Measurements from ENCODE around the gene OBSL1. TPM values are rescaled to one million over a fixed set of nuclear protein-coding genes. Genes with fewer than 3 reads are reported as not detected.

The OBSL1 gene
- total RNA-seq, 1 experiment from 2014 or later, result 23.1 TPM

GRCh38 chr2:219530048-219530963 is 41.0 kb downstream of the OBSL1 start:
- BruUV-seq (replicated peaks), result no TSS peak
- intact Hi-C loops (cut with micrococcal nuclease; ENCODE audit: unreplicated experiment), result loop anchor here (1.0 kb wide), 3 partner anchors 35 to 127 kb away; no protein-coding TSS in a partner anchor
- Histone ChIP-seq H3K4me1 (ENCODE audit: insufficient read depth, low read length, poor library complexity, severe bottlenecking) (peaks cover 3% of the 10 kb centered on the region), H3K9me3 (ENCODE audit: low read depth, low read length, poor library complexity, severe bottlenecking) (no peaks in the 10 kb centered on the region), H3K27ac (ENCODE audit: low read depth, low read length, poor library complexity, severe bottlenecking) (no peak overlapping the region), H3K36me3 (ENCODE audit: insufficient read depth, low read length, poor library complexity, severe bottlenecking) (no peaks in the 10 kb centered on the region), H3K4me3 (ENCODE audit: low read depth, low read length, poor library complexity, severe bottlenecking) (peak overlapping the region; percentile 20), H3K27me3 (replicated peaks; ENCODE audit: insufficient read depth, low read depth, low read length, poor library complexity) (no peaks in the 10 kb centered on the region)
- DNase-seq (ENCODE audit: low spot score), result peak; percentile 91
- POLR2A ChIA-PET (ENCODE audit: low non-redundant PET), result no interaction called here
- CTCF ChIA-PET, result interaction anchor here (0.6 to 3.3 kb wide), 25 partner anchors 9 to 253 kb away, joined by 3 to 101 read pairs (median 5); partner anchors contain the start of genes ASIC4, CHPF, DNPEP and GMPPA
- TF ChIP-seq CTCF (conservative IDR thresholded peaks at IDR 0.05; ENCODE audit: low read depth, low read length) (peak; percentile 95), EZH2 (IDR thresholded peaks at IDR 0.05; ENCODE audit: borderline replicate concordance, low read depth, low read length, poor library complexity, severe bottlenecking) (no peak)

DNA sequence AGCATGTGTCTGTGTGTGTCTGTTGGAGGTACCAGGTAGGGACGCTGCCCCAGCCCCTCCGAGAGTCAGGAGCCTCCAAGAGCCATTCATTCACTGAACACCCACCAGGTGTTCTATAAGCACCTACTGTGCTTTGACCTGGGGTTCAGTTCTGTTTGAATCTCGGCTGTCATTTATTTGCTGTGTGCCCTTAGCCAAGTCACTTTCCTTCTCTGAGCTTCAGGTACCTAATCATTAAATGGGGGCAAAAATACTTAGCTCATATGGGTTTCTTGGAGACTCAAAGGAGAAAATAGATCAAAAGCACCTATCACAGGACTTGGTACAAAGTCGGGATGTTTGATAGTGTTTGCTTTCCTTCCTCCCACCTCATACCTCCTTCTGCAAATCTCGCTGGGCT is 43.9 kb downstream of the OBSL1 start:
- H3K4me1 ChIP-seq (ENCODE audit: insufficient read depth, low read length, poor library complexity, severe bottlenecking), result peaks cover 8% of the 10 kb centered on the region
- no peak overlapping the region for H3K27ac ChIP-seq (ENCODE audit: low read depth, low read length, poor library complexity, severe bottlenecking)
- no peaks in the 10 kb centered on the region for H3K27me3 ChIP-seq (replicated peaks; ENCODE audit: insufficient read depth, low read depth, low read length, poor library complexity)
- H3K9me3 ChIP-seq (ENCODE audit: low read depth, low read length, poor library complexity, severe bottlenecking), result no peaks in the 10 kb centered on the region
- BruUV-seq (replicated peaks), result no TSS peak
- TF ChIP-seq CTCF (conservative IDR thresholded peaks at IDR 0.05; ENCODE audit: low read depth, low read length) (no peak), EZH2 (IDR thresholded peaks at IDR 0.05; ENCODE audit: borderline replicate concordance, low read depth, low read length, poor library complexity, severe bottlenecking) (no peak)
- CTCF ChIA-PET, result interaction anchor here (0.5 to 1.6 kb wide), 3 partner anchors 16 to 124 kb away, joined by 4 to 6 read pairs (median 5); no protein-coding TSS in a partner anchor
- no peak for DNase-seq (ENCODE audit: low spot score)
- H3K36me3 ChIP-seq (ENCODE audit: insufficient read depth, low read length, poor library complexity, severe bottlenecking), result no peaks in the 10 kb centered on the region
- no peak overlapping the region for H3K4me3 ChIP-seq (ENCODE audit: low read depth, low read length, poor library complexity, severe bottlenecking)
- POLR2A ChIA-PET (ENCODE audit: low non-redundant PET), result no interaction called here
- intact Hi-C loops (cut with micrococcal nuclease; ENCODE audit: unreplicated experiment), result no loop called here

DNA sequence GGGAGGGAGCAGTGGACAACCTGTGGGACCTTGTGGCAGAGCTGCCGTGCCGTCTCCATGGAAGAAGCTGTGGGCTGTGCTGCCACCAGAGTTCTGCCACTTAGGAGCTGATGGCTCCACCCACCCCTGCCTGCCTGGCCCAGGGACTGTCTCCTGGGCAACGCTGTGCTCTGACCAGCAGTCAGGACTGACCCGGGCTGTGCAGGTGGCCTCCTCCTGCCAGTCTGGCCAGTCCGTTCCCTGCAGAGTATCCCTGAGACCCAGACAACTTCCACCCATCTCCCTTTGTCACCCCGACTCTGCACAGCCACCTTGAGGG is 44.3 kb downstream of the OBSL1 start:
- POLR2A ChIA-PET (ENCODE audit: low non-redundant PET), result no interaction called here
- BruUV-seq (replicated peaks), result no TSS peak
- Histone ChIP-seq H3K27me3 (replicated peaks; ENCODE audit: insufficient read depth, low read depth, low read length, poor library complexity) (no peaks in the 10 kb centered on the region), H3K36me3 (ENCODE audit: insufficient read depth, low read length, poor library complexity, severe bottlenecking) (no peaks in the 10 kb centered on the region), H3K4me1 (ENCODE audit: insufficient read depth, low read length, poor library complexity, severe bottlenecking) (peaks cover 12% of the 10 kb centered on the region), H3K4me3 (ENCODE audit: low read depth, low read length, poor library complexity, severe bottlenecking) (no peak overlapping the region), H3K27ac (ENCODE audit: low read depth, low read length, poor library complexity, severe bottlenecking) (no peak overlapping the region), H3K9me3 (ENCODE audit: low read depth, low read length, poor library complexity, severe bottlenecking) (no peaks in the 10 kb centered on the region)
- intact Hi-C loops (cut with micrococcal nuclease; ENCODE audit: unreplicated experiment), result no loop called here
- DNase-seq (ENCODE audit: low spot score), result no peak
- CTCF ChIA-PET, result interaction anchor here (0.5 to 1.6 kb wide), 2 partner anchors 51 to 124 kb away, joined by 4 to 5 read pairs; no protein-coding TSS in a partner anchor
- no peak for TF ChIP-seq EZH2 (IDR thresholded peaks at IDR 0.05; ENCODE audit: borderline replicate concordance, low read depth, low read length, poor library complexity, severe bottlenecking)
- no peak for TF ChIP-seq CTCF (conservative IDR thresholded peaks at IDR 0.05; ENCODE audit: low read depth, low read length)
